Omental fat pad (tissue), 4 donors: ENCODE data around the gene PDE4A. TPM values are rescaled to one million over a fixed set of nuclear protein-coding genes. Genes with fewer than 3 reads are reported as not detected.

Experiments
- ATAC-seq: fragments of 150-250 bp; one replicate; pipeline ENCODE4 v1.9.1; 2016; ENCODE audit warnings: mild to moderate bottlenecking, moderate library complexity; ENCODE audit not compliant: low FRiP score
- DNase-seq: peaks from one replicate; pipeline ENCODE4 v3.0.0-alpha.2; 2019; ENCODE audit warnings: low spot score
- CTCF ChIP-seq, 3 donors: fragments of 450-650 bp; IDR thresholded peaks; one replicate each; pipeline ENCODE4 v1.5.1; 2016 to 2017; ENCODE audit warnings: antibody characterized with exemption in 3 of 3, mild to moderate bottlenecking in 3 of 3, moderate library complexity in 2 of 3
- total RNA-seq, 4 donors: library from RNA; depleted of rRNA; stranded (reverse); fragments of >200 nt; gene quantifications; one replicate each; pipeline ENCODE4 v1.1.0, GENCODE V29; 2016

Gene PDE4A
- total RNA-seq, 4 donors from 2014 or later = 9.8 to 30.3 (median 16.2) TPM

- ATAC-seq (no peak), DNase-seq (no peak)
- no peak for TF ChIP-seq CTCF (IDR thresholded peaks at IDR 0.05)
Observed at GRCh38 chr19:10514211-10515145, 94.1 kb downstream of the PDE4A start.

GRCh38 chr19:10516064-10516385 is 95.7 kb downstream of the PDE4A start:
- ATAC-seq (no peak), DNase-seq (no peak)
- TF ChIP-seq CTCF (IDR thresholded peaks at IDR 0.05) = no peak

- TF ChIP-seq CTCF (IDR thresholded peaks at IDR 0.05) = no peak
- no peak for DNase-seq
- no peak for ATAC-seq
Observed at GRCh38 chr19:10516671-10517286, 96.4 kb downstream of the PDE4A start.

GRCh38 chr19:10517361-10517759 is 97.0 kb downstream of the PDE4A start, which contains the start of gene S1PR5:
S1PR5 (minus strand) TSS chr19:10517447; CDS start chr19:10515011, 2,436 bp downstream.
- no peak for DNase-seq
- TF ChIP-seq CTCF (IDR thresholded peaks at IDR 0.05) = no peak
- ATAC-seq = peak; percentile 17

- TF ChIP-seq CTCF (IDR thresholded peaks at IDR 0.05) = no peak
- DNase-seq = no peak
- peak; percentile 62 for ATAC-seq
Observed at GRCh38 chr19:10517760-10518443, 97.6 kb downstream of the PDE4A start.

GRCh38 chr19:10518444-10519361 is 98.4 kb downstream of the PDE4A start:
- DNase-seq = no peak
- ATAC-seq = no peak
- TF ChIP-seq CTCF (IDR thresholded peaks at IDR 0.05) = no peak
